IMR-90 (cell line): ENCODE data around the gene PIEZO2. TPM values are rescaled to one million over a fixed set of nuclear protein-coding genes. Genes with fewer than 3 reads are reported as not detected.
A peak's percentile ranks its signal among the peaks of the same experiment; 100 is the strongest.

Experiments used
- ATAC-seq: fragments of 200-7000 bp; cut with Tn5 transposase; 2 replicates; pipeline ENCODE4 v1.9.1; 2020; ENCODE audit warnings: low read depth, mild to moderate bottlenecking, moderate library complexity
- BruUV-seq: library from RNA; stranded (reverse); fragments of 400-500 nt; replicated peaks from 2 replicates; lab custom pipeline; 2021; lab: Mats Ljungman, UMichigan
- CTCF ChIA-PET: fragments of 300-600 bp; formaldehyde crosslinking; extraction: SDS; loops from one replicate; lab custom pipeline; 2021; ENCODE audit warnings: antibody characterized with exemption; lab: Yijun Ruan, JAX
- POLR2A ChIA-PET: fragments of 300-600 bp; sonication (Branson Sonifier 250); formaldehyde crosslinking; loops from one replicate; lab custom pipeline; 2022; ENCODE audit warnings: antibody characterized with exemption; ENCODE audit not compliant: unreplicated experiment; lab: Charles Lee
- DNase-seq: peaks from one replicate; pipeline ENCODE4 v3.0.0; 2013
- H2AFZ ChIP-seq: replicated peaks from 2 replicates; pipeline ENCODE3; 2013; ENCODE audit warnings: low read length, mild to moderate bottlenecking; ENCODE audit not compliant: poor library complexity
- H2AK5ac ChIP-seq: 2 replicates; pipeline ENCODE4 v1.6.1; 2013; ENCODE audit warnings: low read depth, low read length, inconsistent platforms
- H2AK9ac ChIP-seq: replicated peaks from 2 replicates; pipeline ENCODE3; 2013; ENCODE audit warnings: mild to moderate bottlenecking, low read depth, low read length, moderate library complexity; ENCODE audit not compliant: poor library complexity
- H2BK120ac ChIP-seq: 2 replicates; pipeline ENCODE4 v1.6.1; 2013; ENCODE audit warnings: low read depth, low read length, inconsistent platforms
- H2BK15ac ChIP-seq: 3 replicates; pipeline ENCODE4 v1.6.1; 2013; ENCODE audit warnings: low read depth, low read length, inconsistent platforms
- H2BK20ac ChIP-seq: 2 replicates; pipeline ENCODE4 v1.6.1; 2013; ENCODE audit warnings: low read depth, mild to moderate bottlenecking, inconsistent platforms, low read length, moderate library complexity
- H2BK5ac ChIP-seq: 2 replicates; pipeline ENCODE4 v1.6.1; 2013; ENCODE audit warnings: mild to moderate bottlenecking, low read depth, low read length, inconsistent platforms; ENCODE audit not compliant: poor library complexity, severe bottlenecking
- H3K14ac ChIP-seq: replicated peaks from 2 replicates; pipeline ENCODE4 v1.6.1; 2013; ENCODE audit warnings: low read depth, low read length, inconsistent platforms
- H3K18ac ChIP-seq: 2 replicates; pipeline ENCODE4 v1.6.1; 2013; ENCODE audit warnings: low read depth, low read length, control low read depth
- H3K23ac ChIP-seq: 2 replicates; pipeline ENCODE4 v1.6.1; 2013; ENCODE audit warnings: low read depth, low read length, inconsistent platforms
- H3K27ac ChIP-seq: 2 replicates; pipeline ENCODE4 v1.5.1; 2013; ENCODE audit warnings: mild to moderate bottlenecking, control low read depth, low read length; ENCODE audit not compliant: insufficient read depth
- H3K27me3 ChIP-seq: 2 replicates; pipeline ENCODE4 v1.6.1; 2013; ENCODE audit warnings: low read length; ENCODE audit not compliant: control insufficient read depth, insufficient read depth
- H3K36me3 ChIP-seq: 2 replicates; pipeline ENCODE4 v1.6.1; 2013; ENCODE audit warnings: low read length, mixed read lengths; ENCODE audit not compliant: control insufficient read depth, insufficient read depth
- H3K4ac ChIP-seq: 2 replicates; pipeline ENCODE4 v1.6.1; 2013; ENCODE audit warnings: low read depth, low read length, inconsistent platforms
- H3K4me1 ChIP-seq: 2 replicates; pipeline ENCODE4 v1.6.1; 2013; ENCODE audit warnings: low read length, mixed read lengths; ENCODE audit not compliant: control insufficient read depth, insufficient read depth
- H3K4me2 ChIP-seq: 2 replicates; pipeline ENCODE4 v1.6.1; 2013; ENCODE audit warnings: low read depth, mild to moderate bottlenecking, control low read depth, low read length, moderate library complexity
- H3K4me3 ChIP-seq: 2 replicates; pipeline ENCODE4 v1.5.1; 2013; ENCODE audit warnings: low read depth, mild to moderate bottlenecking, control low read depth, low read length, moderate library complexity; ENCODE audit not compliant: insufficient read depth
- H3K56ac ChIP-seq: 2 replicates; pipeline ENCODE4 v1.6.1; 2013; ENCODE audit warnings: low read length, inconsistent platforms; ENCODE audit not compliant: insufficient read depth; ENCODE audit errors: extremely low read depth
- H3K79me1 ChIP-seq, 2 experiments: 2 replicates each; pipeline ENCODE4 v1.6.1; 2013; ENCODE audit warnings: low read length in 2 of 2, inconsistent platforms in 1 of 2, low read depth in 1 of 2
- H3K9ac ChIP-seq: 2 replicates; pipeline ENCODE4 v1.6.1; 2013; ENCODE audit warnings: low read depth, low read length, control low read depth
- H3K9me1 ChIP-seq: 2 replicates; pipeline ENCODE4 v1.6.1; 2013; ENCODE audit warnings: low read length, inconsistent platforms; ENCODE audit not compliant: insufficient read depth
- H3K9me3 ChIP-seq: 2 replicates; pipeline ENCODE4 v1.6.1; 2013; ENCODE audit warnings: low read length; ENCODE audit not compliant: control insufficient read depth, insufficient read depth
- H4K20me1 ChIP-seq: 2 replicates; pipeline ENCODE4 v1.6.1; 2013; ENCODE audit warnings: low read length, inconsistent platforms; ENCODE audit not compliant: insufficient read depth
- H4K5ac ChIP-seq: 2 replicates; pipeline ENCODE4 v1.6.1; 2013; ENCODE audit warnings: mild to moderate bottlenecking, low read depth, low read length, control low read depth
- H4K8ac ChIP-seq, 2 experiments: 2 replicates each; pipeline ENCODE4 v1.6.1; 2013; ENCODE audit warnings: low read depth in 2 of 2, low read length in 2 of 2, control low read depth in 1 of 2, inconsistent platforms in 1 of 2
- H4K91ac ChIP-seq: 2 replicates; pipeline ENCODE4 v1.6.1; 2013; ENCODE audit warnings: low read depth, low read length, inconsistent platforms; ENCODE audit not compliant: insufficient read depth
- BHLHE40 ChIP-seq: fragments of 150-350 bp; IDR thresholded peaks from 2 replicates; pipeline ENCODE4 v1.6.1; 2016; ENCODE audit warnings: mild to moderate bottlenecking, low read depth, low read length
- CEBPB ChIP-seq: IDR thresholded peaks from 2 replicates; pipeline ENCODE4 v1.6.1; 2012; ENCODE audit warnings: low read depth, low read length, improper control_type of control experiment
- CHD1 ChIP-seq: IDR thresholded peaks from 2 replicates; pipeline ENCODE4 v1.6.1; 2012; ENCODE audit warnings: low read depth, low read length, improper control_type of control experiment
- ELK1 ChIP-seq: fragments of 150-350 bp; IDR thresholded peaks from 2 replicates; pipeline ENCODE4 v1.6.1; 2016; ENCODE audit warnings: low read depth, mild to moderate bottlenecking, low read length, moderate library complexity, borderline replicate concordance
- FOS ChIP-seq: fragments of 150-350 bp; IDR thresholded peaks from 2 replicates; pipeline ENCODE4 v1.6.1; 2016; ENCODE audit warnings: low read depth, low read length
- MAFK ChIP-seq: IDR thresholded peaks from 2 replicates; pipeline ENCODE4 v1.6.1; 2012; ENCODE audit warnings: low read depth, low read length, improper control_type of control experiment
- MAZ ChIP-seq: IDR thresholded peaks from 2 replicates; pipeline ENCODE4 v1.6.1; 2012; ENCODE audit warnings: low read depth, mild to moderate bottlenecking, low read length, improper control_type of control experiment, moderate library complexity, borderline replicate concordance
- MXI1 ChIP-seq: IDR thresholded peaks from 2 replicates; pipeline ENCODE4 v1.6.1; 2012; ENCODE audit warnings: low read depth, mild to moderate bottlenecking, low read length, moderate library complexity, borderline replicate concordance
- NFE2L2 ChIP-seq: fragments of 150-350 bp; IDR thresholded peaks from 2 replicates; pipeline ENCODE4 v1.6.1; 2016; ENCODE audit warnings: low read depth, mild to moderate bottlenecking, low read length
- POLR2A ChIP-seq: IDR thresholded peaks from 2 replicates; pipeline ENCODE4 v1.6.1; 2012; ENCODE audit warnings: mild to moderate bottlenecking, low read depth, low read length
- RAD21 ChIP-seq: IDR thresholded peaks from 2 replicates; pipeline ENCODE4 v1.6.1; 2012; ENCODE audit warnings: low read length, improper control_type of control experiment
- RCOR1 ChIP-seq: IDR thresholded peaks from 2 replicates; pipeline ENCODE4 v1.6.1; 2012; ENCODE audit warnings: mild to moderate bottlenecking, low read length, improper control_type of control experiment; ENCODE audit not compliant: insufficient replicate concordance
- RFX5 ChIP-seq: IDR thresholded peaks from 2 replicates; pipeline ENCODE4 v1.8.0; 2012; ENCODE audit warnings: low read depth, mild to moderate bottlenecking, low read length, moderate library complexity
- SMC3 ChIP-seq: fragments of 150-350 bp; IDR thresholded peaks from 2 replicates; pipeline ENCODE4 v1.6.1; 2016; ENCODE audit warnings: low read depth, mild to moderate bottlenecking, antibody characterized with exemption, low read length, moderate library complexity
- WGBS, 2 experiments: methylation state at CpG; one replicate each; pipeline versions ENCODE4 v1.1.5 to v1.1.7; 2013; ENCODE audit warnings: missing lambda C conversion rate in 2 of 2; ENCODE audit not compliant: insufficient read length in 1 of 2; ENCODE audit errors: extremely low coverage in 2 of 2; 5-methylcytosine and 5-hydroxymethylcytosine counted together
- dilution Hi-C: fragments of 300-500 bp; cut with HindIII; formaldehyde crosslinking; loops from one replicate; pipeline ENCODE4 v1.14.3; 2018; ENCODE audit warnings: low sequenced_read_pairs; ENCODE audit not compliant: unreplicated experiment
- in situ Hi-C: fragments of 300-500 bp; cut with MboI; formaldehyde crosslinking; loops from 3 replicates; pipeline ENCODE4 v1.14.3; 2019; ENCODE audit warnings: low sequenced_read_pairs, inconsistent platforms, mixed read lengths
- intact Hi-C: fragments of 100-400 bp; cut with micrococcal nuclease; formaldehyde crosslinking; loops from 2 replicates; pipeline ENCODE4 v1.10.0; 2022
- polyA plus RNA-seq, 3 experiments: library from polyadenylated mRNA; depleted of rRNA; stranded (reverse); fragments of >200 nt; gene quantifications; 2 replicates each; pipeline ENCODE4 v1.2.3, GENCODE V29; 2012; ENCODE audit warnings: low replicate concordance in 1 of 3
- total RNA-seq: library from RNA; depleted of rRNA; stranded (reverse); fragments of >200 nt; gene quantifications from 2 replicates; pipeline ENCODE4 v1.2.3, GENCODE V29; 2012
- TF ChIP-seq, protein P1 (sequence below): conservative IDR thresholded peaks from 2 replicates; pipeline ENCODE4 v1.5.1; 2012; ENCODE audit warnings: mild to moderate bottlenecking, low read depth, low read length, improper control_type of control experiment
- TF ChIP-seq, protein P2 (sequence below): fragments of 150-350 bp; IDR thresholded peaks from 2 replicates; pipeline ENCODE4 v1.6.1; 2017; ENCODE audit warnings: mild to moderate bottlenecking, antibody characterized with exemption, low read length, low read depth

PIEZO2 gene
- total and polyA plus RNA-seq, 2 of the 4 experiments (the other 2 are of a cell fraction), result 2.4 to 4.1 TPM

DNA sequence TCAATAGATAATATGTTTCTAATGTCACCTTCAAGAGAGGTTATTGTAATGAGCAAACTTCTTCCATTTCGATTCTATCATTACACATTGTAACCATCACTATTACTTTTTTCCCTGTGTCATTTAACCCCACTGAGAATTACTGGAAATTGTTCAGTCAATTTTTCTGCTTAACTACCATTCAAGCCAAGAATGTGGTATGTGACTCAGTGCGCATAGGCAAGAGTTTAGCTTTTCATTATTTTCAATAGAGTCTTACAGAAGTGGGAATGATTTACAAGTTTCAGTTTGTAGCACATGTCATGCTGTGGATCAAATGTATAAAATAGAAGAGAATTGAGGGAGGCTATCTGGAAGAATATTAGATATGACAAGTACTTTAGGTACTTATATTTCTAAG, 34.3 kb upstream of the PIEZO2 start:
- no peak overlapping the region for H4K8ac ChIP-seq
- CTCF ChIA-PET, result no interaction called here
- dilution Hi-C loops, result no loop called here

More for the DNA sequence above, 34.3 kb upstream of the PIEZO2 start:
- ATAC-seq (peak; percentile 14; the same call in 1 of the 2 replicates), DNase-seq (peak; percentile 46)
- Histone ChIP-seq H3K23ac (no peak overlapping the region), H3K36me3 (no peaks in the 10 kb centered on the region), H3K9ac (no peak overlapping the region), H3K79me1 (no peaks in the 10 kb centered on the region), H3K56ac (no peak overlapping the region), H3K27me3 (no peaks in the 10 kb centered on the region), H2AFZ (no peak overlapping the region), H3K9me3 (no peaks in the 10 kb centered on the region), H3K9me1 (no peaks in the 10 kb centered on the region; the same call in none of the 2 replicates), H3K18ac (no peak overlapping the region), H4K5ac (no peak overlapping the region), H2BK15ac (no peak overlapping the region), H3K4me3 (no peak overlapping the region), H3K4ac (no peak overlapping the region), H3K4me1 (no peaks in the 10 kb centered on the region), H3K14ac (no peak overlapping the region), H2BK120ac (no peak overlapping the region), H3K27ac (no peak overlapping the region), H4K20me1 (no peaks in the 10 kb centered on the region), H3K4me2 (no peak overlapping the region), H2BK20ac (no peak overlapping the region), H2AK9ac (no peak overlapping the region), H2AK5ac (no peak overlapping the region), H4K91ac (no peak overlapping the region), H2BK5ac (no peak overlapping the region)
- TF ChIP-seq CHD1 (no peak), ELK1 (no peak), SMC3 (no peak), FOS (no peak), BHLHE40 (no peak), POLR2A (no peak), NFE2L2 (no peak), CEBPB (no peak), RFX5 (no peak), MAZ (no peak), MXI1 (no peak), RAD21 (no peak), MAFK (no peak), RCOR1 (no peak)
- TF ChIP-seq, protein P1, sequence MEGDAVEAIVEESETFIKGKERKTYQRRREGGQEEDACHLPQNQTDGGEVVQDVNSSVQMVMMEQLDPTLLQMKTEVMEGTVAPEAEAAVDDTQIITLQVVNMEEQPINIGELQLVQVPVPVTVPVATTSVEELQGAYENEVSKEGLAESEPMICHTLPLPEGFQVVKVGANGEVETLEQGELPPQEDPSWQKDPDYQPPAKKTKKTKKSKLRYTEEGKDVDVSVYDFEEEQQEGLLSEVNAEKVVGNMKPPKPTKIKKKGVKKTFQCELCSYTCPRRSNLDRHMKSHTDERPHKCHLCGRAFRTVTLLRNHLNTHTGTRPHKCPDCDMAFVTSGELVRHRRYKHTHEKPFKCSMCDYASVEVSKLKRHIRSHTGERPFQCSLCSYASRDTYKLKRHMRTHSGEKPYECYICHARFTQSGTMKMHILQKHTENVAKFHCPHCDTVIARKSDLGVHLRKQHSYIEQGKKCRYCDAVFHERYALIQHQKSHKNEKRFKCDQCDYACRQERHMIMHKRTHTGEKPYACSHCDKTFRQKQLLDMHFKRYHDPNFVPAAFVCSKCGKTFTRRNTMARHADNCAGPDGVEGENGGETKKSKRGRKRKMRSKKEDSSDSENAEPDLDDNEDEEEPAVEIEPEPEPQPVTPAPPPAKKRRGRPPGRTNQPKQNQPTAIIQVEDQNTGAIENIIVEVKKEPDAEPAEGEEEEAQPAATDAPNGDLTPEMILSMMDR, result no peak
- TF ChIP-seq, protein P2, sequence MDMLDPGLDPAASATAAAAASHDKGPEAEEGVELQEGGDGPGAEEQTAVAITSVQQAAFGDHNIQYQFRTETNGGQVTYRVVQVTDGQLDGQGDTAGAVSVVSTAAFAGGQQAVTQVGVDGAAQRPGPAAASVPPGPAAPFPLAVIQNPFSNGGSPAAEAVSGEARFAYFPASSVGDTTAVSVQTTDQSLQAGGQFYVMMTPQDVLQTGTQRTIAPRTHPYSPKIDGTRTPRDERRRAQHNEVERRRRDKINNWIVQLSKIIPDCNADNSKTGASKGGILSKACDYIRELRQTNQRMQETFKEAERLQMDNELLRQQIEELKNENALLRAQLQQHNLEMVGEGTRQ, result no peak
- no TSS peak for BruUV-seq
- POLR2A ChIA-PET, result no interaction called here
- in situ Hi-C loops, result no loop called here
- WGBS, 2 experiments, result no CpG with 5 or more reads among the region's 2 CpGs
- intact Hi-C loops, result no loop called here
